ENCODE data around the gene FABP1.

GRCh38 chr2:88091943-88092342, 35.9 kb downstream of the FABP1 start:
- TF ChIP-seq CTCF (IDR thresholded peaks at IDR 0.05 in 4 of 5, conservative IDR thresholded peaks at IDR 0.05 in 1 of 5) = no peak
- TF ChIP-seq POLR2A (IDR thresholded peaks at IDR 0.05) = no peak
